ENCODE measurements around the gene FYCO1.

Gene FYCO1

DNA sequence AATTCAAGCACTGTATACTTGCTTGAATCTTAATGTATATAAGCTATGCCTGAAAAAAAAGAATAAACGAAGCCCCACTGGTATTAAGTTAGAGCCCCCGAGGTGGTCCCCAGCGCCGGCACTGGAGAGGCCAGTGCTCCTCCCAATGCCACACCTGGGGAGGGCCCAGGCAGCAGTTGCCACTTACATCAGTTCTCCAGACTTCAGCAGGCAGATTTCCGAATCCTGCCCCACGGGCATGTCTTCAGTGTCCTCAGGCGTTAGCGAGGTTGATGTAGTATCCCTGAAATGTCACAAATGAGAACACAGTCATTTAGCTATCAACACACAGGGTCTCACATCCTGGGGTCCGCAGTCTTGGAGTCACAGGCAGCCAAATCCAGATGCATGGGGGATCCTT is 59.4 kb downstream of the FYCO1 start:
- DNase-seq (ENCODE audit: low spot score) = no peak
- TF ChIP-seq, protein P1, sequence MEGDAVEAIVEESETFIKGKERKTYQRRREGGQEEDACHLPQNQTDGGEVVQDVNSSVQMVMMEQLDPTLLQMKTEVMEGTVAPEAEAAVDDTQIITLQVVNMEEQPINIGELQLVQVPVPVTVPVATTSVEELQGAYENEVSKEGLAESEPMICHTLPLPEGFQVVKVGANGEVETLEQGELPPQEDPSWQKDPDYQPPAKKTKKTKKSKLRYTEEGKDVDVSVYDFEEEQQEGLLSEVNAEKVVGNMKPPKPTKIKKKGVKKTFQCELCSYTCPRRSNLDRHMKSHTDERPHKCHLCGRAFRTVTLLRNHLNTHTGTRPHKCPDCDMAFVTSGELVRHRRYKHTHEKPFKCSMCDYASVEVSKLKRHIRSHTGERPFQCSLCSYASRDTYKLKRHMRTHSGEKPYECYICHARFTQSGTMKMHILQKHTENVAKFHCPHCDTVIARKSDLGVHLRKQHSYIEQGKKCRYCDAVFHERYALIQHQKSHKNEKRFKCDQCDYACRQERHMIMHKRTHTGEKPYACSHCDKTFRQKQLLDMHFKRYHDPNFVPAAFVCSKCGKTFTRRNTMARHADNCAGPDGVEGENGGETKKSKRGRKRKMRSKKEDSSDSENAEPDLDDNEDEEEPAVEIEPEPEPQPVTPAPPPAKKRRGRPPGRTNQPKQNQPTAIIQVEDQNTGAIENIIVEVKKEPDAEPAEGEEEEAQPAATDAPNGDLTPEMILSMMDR (IDR thresholded peaks at IDR 0.05; ENCODE audit: extremely low read depth, insufficient read depth, missing control alignments) = no peak
- in situ Hi-C loops (cut with MboI; ENCODE audit: low pct_unique_long_range_greater_than_20kb, low sequenced_read_pairs, unreplicated experiment) = no loop called here

DNA sequence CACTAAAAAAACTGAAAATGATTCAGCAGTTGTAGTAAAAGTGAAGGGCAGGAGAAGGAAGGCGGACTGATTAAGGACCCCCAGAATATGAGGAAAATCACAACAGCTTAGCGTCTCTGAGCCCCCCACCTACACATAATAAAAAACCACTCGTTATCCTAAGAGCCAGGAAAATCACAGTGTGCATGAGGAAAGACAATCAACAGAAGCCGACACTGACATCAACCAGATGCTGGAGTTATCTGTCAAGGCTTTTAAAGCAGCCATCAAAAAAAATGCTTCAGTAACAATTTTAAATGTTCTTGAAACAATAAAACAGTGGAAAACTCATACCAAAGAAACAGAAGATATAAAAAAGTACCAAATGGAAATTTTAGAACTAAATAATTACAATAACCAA is 62.0 kb downstream of the FYCO1 start:
- in situ Hi-C loops (cut with MboI; ENCODE audit: low pct_unique_long_range_greater_than_20kb, low sequenced_read_pairs, unreplicated experiment) = no loop called here
- TF ChIP-seq, protein P1 (IDR thresholded peaks at IDR 0.05; ENCODE audit: extremely low read depth, insufficient read depth, missing control alignments) = no peak
- no peak for DNase-seq (ENCODE audit: low spot score)

DNA sequence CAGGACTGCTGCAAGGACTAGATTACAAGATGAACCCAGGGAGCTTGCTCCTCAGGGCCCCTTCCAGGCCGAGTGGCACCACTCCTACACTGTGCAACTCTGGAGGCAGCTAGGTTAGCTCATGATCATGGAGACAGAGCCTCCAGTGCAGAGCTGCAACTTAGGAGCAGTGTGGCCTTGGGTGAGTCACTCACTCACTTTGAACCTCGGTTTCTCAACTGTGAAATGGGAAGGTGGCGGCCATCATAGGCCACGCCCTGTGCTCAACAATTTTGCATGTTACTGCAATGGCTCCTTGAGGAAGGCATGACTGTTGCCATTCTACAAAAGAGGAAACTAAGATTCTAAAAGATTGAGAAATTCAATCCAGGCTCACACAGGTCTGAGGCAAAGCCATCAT is 63.5 kb downstream of the FYCO1 start:
- in situ Hi-C loops (cut with MboI; ENCODE audit: low pct_unique_long_range_greater_than_20kb, low sequenced_read_pairs, unreplicated experiment) = no loop called here
- TF ChIP-seq, protein P1 (IDR thresholded peaks at IDR 0.05; ENCODE audit: extremely low read depth, insufficient read depth, missing control alignments) = no peak
- no peak for DNase-seq (ENCODE audit: low spot score)

DNA sequence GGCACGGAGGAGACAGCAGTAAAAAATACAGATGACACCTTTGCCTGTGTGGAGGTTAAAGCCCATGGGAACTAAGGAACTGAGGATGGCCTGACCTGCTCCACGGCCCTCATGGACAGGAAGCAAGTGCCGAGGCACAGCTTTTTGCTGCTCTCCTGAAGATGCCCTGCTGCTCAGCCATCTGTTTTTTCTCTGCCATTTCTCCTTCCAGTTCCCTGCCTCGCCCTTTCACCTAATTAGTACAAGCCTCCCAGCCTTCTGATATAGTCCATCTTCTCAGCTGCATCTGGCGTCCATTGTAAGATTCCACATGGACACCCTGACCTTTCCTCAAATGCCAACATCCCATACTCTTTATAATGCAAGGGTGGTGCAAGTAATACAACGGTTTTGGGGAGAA is 64.1 kb downstream of the FYCO1 start:
- in situ Hi-C loops (cut with MboI; ENCODE audit: low pct_unique_long_range_greater_than_20kb, low sequenced_read_pairs, unreplicated experiment) = no loop called here
- TF ChIP-seq, protein P1 (IDR thresholded peaks at IDR 0.05; ENCODE audit: extremely low read depth, insufficient read depth, missing control alignments) = no peak
- no peak for DNase-seq (ENCODE audit: low spot score)

DNA sequence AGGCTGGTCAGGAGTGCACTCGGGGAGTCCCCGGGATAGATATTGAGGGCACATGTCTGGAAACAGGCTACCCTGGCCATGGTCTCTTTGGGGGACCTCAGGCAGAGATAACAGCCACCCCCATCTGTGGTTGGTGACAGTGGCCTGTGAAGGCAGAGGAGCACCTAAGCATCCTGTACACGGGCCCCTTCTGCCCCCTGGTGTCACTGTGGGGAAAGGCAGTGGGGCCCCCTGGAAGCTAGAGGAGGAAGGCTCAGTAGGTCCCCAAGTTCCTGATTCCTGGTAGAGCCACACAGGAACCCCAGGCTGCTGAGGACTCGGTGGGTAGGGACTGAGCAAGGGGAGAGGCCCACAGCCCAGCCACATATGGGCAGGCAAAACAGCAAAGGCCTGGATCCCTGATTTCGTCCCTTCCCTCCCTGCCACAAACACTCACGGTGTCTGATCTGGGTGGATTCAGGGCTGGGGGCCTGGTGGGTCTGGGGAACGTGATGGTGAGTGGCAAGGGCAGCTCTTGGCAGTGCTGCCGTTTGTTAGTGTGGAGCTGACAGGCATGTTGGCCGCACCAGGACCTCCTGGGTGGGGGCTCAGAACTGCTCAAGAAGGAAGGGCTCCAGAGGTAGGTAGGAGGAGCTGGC is 66.5 kb downstream of the FYCO1 start:
- in situ Hi-C loops (cut with MboI; ENCODE audit: low pct_unique_long_range_greater_than_20kb, low sequenced_read_pairs, unreplicated experiment) = loop anchor here (5.0 to 10.0 kb wide), 2 partner anchors 162 to 414 kb away; no protein-coding TSS in a partner anchor
- DNase-seq (ENCODE audit: low spot score) = peak; percentile 85
- TF ChIP-seq, protein P1 (IDR thresholded peaks at IDR 0.05; ENCODE audit: extremely low read depth, insufficient read depth, missing control alignments) = peak; percentile 97

DNA sequence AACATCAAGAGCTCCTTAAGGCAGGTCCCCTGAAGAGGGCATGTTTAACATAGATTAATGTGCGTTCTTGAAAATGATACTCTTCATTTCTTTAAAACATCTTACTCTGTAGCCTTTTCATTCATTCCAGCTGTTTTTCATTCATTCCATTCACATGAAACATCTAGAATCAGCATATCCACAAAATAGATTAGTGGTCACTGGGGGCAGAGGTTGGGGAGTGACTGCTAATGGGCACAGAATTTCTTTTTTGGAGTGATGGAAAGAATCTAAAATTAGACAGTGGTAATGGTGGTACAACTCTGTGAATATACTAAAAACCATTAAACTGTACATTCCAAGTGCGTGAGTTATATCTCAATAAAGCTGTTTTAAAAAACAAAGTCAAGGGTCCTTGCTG is 67.7 kb downstream of the FYCO1 start:
- no peak for DNase-seq (ENCODE audit: low spot score)
- TF ChIP-seq, protein P1 (IDR thresholded peaks at IDR 0.05; ENCODE audit: extremely low read depth, insufficient read depth, missing control alignments) = no peak
- in situ Hi-C loops (cut with MboI; ENCODE audit: low pct_unique_long_range_greater_than_20kb, low sequenced_read_pairs, unreplicated experiment) = loop anchor here (5.0 to 10.0 kb wide), 2 partner anchors 161 to 413 kb away; no protein-coding TSS in a partner anchor

Measured in GM13977 (cell line).